Liver (tissue), 9 donors: ENCODE results near the gene PHLDB2. TPM values are rescaled to one million over a fixed set of nuclear protein-coding genes. Genes with fewer than 3 reads are reported as not detected.

Source experiments
- DNase-seq: peaks from one replicate; pipeline ENCODE4 v3.0.0-alpha.2; 2017; ENCODE audit warnings: low spot score
- H3K27ac ChIP-seq, 2 donors: one replicate each; pipeline ENCODE4 v1.7.0; 2013; ENCODE audit warnings: inconsistent platforms in 2 of 2, low read length in 2 of 2, control low read depth in 1 of 2, low read depth in 1 of 2, mild to moderate bottlenecking in 1 of 2
- H3K27me3 ChIP-seq, 4 donors: one replicate each; pipeline versions ENCODE4 v1.6.1 to v1.7.0; 2013; ENCODE audit warnings: low read length in 3 of 4, inconsistent platforms in 1 of 4, mild to moderate bottlenecking in 1 of 4, moderate library complexity in 1 of 4; ENCODE audit not compliant: control insufficient read depth in 4 of 4, insufficient read depth in 4 of 4
- H3K36me3 ChIP-seq, 4 donors: one replicate each; pipeline versions ENCODE4 v1.6.1 to v1.7.0; 2013; ENCODE audit warnings: low read length in 3 of 4, mild to moderate bottlenecking in 3 of 4, low read depth in 1 of 4, moderate library complexity in 1 of 4; ENCODE audit not compliant: control insufficient read depth in 4 of 4, insufficient read depth in 3 of 4
- H3K4me1 ChIP-seq, 4 donors: one replicate each; pipeline versions ENCODE4 v1.6.1 to v1.7.0; 2013; ENCODE audit warnings: low read length in 3 of 4, mild to moderate bottlenecking in 3 of 4, moderate library complexity in 1 of 4; ENCODE audit not compliant: control insufficient read depth in 4 of 4, insufficient read depth in 4 of 4
- H3K4me3 ChIP-seq, 3 donors: one replicate each; pipeline versions ENCODE4 v1.6.1 to v1.7.0; 2013; ENCODE audit warnings: low read length in 3 of 3, control low read depth in 1 of 3, low read depth in 1 of 3, mild to moderate bottlenecking in 1 of 3
- H3K9ac ChIP-seq, 2 donors: one replicate each; pipeline ENCODE4 v1.7.0; 2013; ENCODE audit warnings: low read length in 2 of 2, mild to moderate bottlenecking in 2 of 2, moderate library complexity in 2 of 2, control low read depth in 1 of 2, low read depth in 1 of 2
- H3K9me3 ChIP-seq, 4 donors: one replicate each; pipeline versions ENCODE4 v1.6.1 to v1.7.0; 2013; ENCODE audit warnings: low read length in 3 of 4; ENCODE audit not compliant: control insufficient read depth in 4 of 4
- CTCF ChIP-seq: fragments of 150-350 bp; IDR thresholded peaks from 2 replicates; pipeline ENCODE4 v1.5.1; 2017; ENCODE audit warnings: improper control_type of control experiment, low read depth, low read length; ENCODE audit not compliant: missing input control
- EGR1 ChIP-seq, 2 donors: IDR thresholded peaks; 2 replicates each; pipeline ENCODE4 v1.6.1; 2016 to 2018; ENCODE audit warnings: antibody characterized with exemption in 2 of 2, low read depth in 2 of 2
- FOXA1 ChIP-seq: IDR thresholded peaks from 2 replicates; pipeline ENCODE4 v1.6.1; 2016; ENCODE audit warnings: antibody characterized with exemption
- FOXA2 ChIP-seq: IDR thresholded peaks from 2 replicates; pipeline ENCODE4 v1.6.1; 2016; ENCODE audit warnings: antibody characterized with exemption
- HNF4A ChIP-seq, 2 donors: conservative IDR thresholded peaks; 2 replicates each; pipeline ENCODE4 v1.6.1; 2016; ENCODE audit warnings: antibody characterized with exemption in 2 of 2, mild to moderate bottlenecking in 2 of 2
- HNF4G ChIP-seq: IDR thresholded peaks from 2 replicates; pipeline ENCODE4 v1.6.1; 2016; ENCODE audit warnings: antibody characterized with exemption
- JUND ChIP-seq, 2 donors: IDR thresholded peaks; 2 replicates each; pipeline ENCODE4 v1.6.1; 2016; ENCODE audit warnings: antibody characterized with exemption in 2 of 2
- NR2F2 ChIP-seq: IDR thresholded peaks from 2 replicates; pipeline ENCODE4 v1.6.1; 2016; ENCODE audit warnings: antibody characterized with exemption
- REST ChIP-seq: IDR thresholded peaks from 2 replicates; pipeline ENCODE4 v1.6.1; 2016; ENCODE audit warnings: antibody characterized with exemption, mild to moderate bottlenecking
- RXRA ChIP-seq, 2 donors: IDR thresholded peaks; 2 replicates each; pipeline ENCODE4 v1.6.1; 2017 to 2018; ENCODE audit warnings: antibody characterized with exemption in 2 of 2, mild to moderate bottlenecking in 1 of 2
- TAF1 ChIP-seq: conservative IDR thresholded peaks from 2 replicates; pipeline ENCODE4 v1.6.1; 2016; ENCODE audit warnings: antibody characterized with exemption, mild to moderate bottlenecking
- YY1 ChIP-seq: IDR thresholded peaks from 2 replicates; pipeline ENCODE4 v1.6.1; 2016; ENCODE audit warnings: antibody characterized with exemption, mild to moderate bottlenecking
- ZBTB33 ChIP-seq: IDR thresholded peaks from 2 replicates; pipeline ENCODE4 v1.6.1; 2016; ENCODE audit warnings: antibody characterized with exemption
- WGBS: extraction: QIAGEN DNeasy Blood & Tissue Kit; methylation state at CpG from one replicate; pipeline ENCODE4 v1.1.7; 2013; 5-methylcytosine and 5-hydroxymethylcytosine counted together
- polyA plus RNA-seq, 2 donors: library from polyadenylated mRNA; stranded (reverse) in 1 of 2; unstranded in 1 of 2; fragments of 200-250 nt in 1 of 2; fragments of >200 nt in 1 of 2; fragmentation: Nextera tagmentation in 1 of 2; extraction: Ambion mirVana in 1 of 2; gene quantifications; one replicate each; pipeline versions ENCODE4 v1.2.1 to v1.2.3, GENCODE V29; 2013 to 2015
- total RNA-seq, 2 donors: library from RNA; depleted of rRNA; stranded (reverse); fragments of >200 nt; gene quantifications; one replicate each; pipeline ENCODE4 v1.2.3, GENCODE V29; 2014
- donor health status: healthy.
- donor health status: healthy.
- donor health status: healthy.
- donor health status: healthy.
- donor health status: healthy.

Gene PHLDB2
- total and polyA plus RNA-seq, 4 donors, result 9.7 to 42.9 (median 22.2) TPM

- TF ChIP-seq CTCF (no peak), FOXA1 (no peak), EGR1 (IDR thresholded peaks at IDR 0.05; ENCODE audit: low read depth in 2 of 2) (no peak), YY1 (no peak), JUND (IDR thresholded peaks at IDR 0.05) (no peak), TAF1 (no peak), FOXA2 (no peak), ZBTB33 (no peak), HNF4A (conservative IDR thresholded peaks at IDR 0.05) (no peak)
These were observed 54.2 kb downstream of the PHLDB2 start (continued) for GRCh38 chr3:111913163-111913763.

GRCh38 chr3:111915905-111916304 is 56.8 kb downstream of the PHLDB2 start:
- Histone ChIP-seq H3K4me3 (no peak overlapping the region), H3K9ac (no peak overlapping the region), H3K9me3 (no peaks in the 10 kb centered on the region), H3K27ac (no peak overlapping the region), H3K4me1 (peaks cover 0 to 10% (median 6%) of the 10 kb centered on the region in 4 donors), H3K27me3 (no peaks in the 10 kb centered on the region), H3K36me3 (peaks cover 2 to 49% (median 32%) of the 10 kb centered on the region in 4 donors)
- WGBS, result 76% methylated on average over 3 of the region's 3 CpGs
- TF ChIP-seq REST, result no peak
- no peak for TF ChIP-seq HNF4G
- no peak for TF ChIP-seq ZBTB33
- TF ChIP-seq YY1, result no peak
- no peak for TF ChIP-seq NR2F2
- no peak for TF ChIP-seq FOXA1
- TF ChIP-seq RXRA (IDR thresholded peaks at IDR 0.05), result no peak
- DNase-seq, result no peak
